ENCODE results near the gene CCDC127.

- TF ChIP-seq CTCF (IDR thresholded peaks at IDR 0.05; ENCODE audit: extremely low read depth in 1 of 2, insufficient read depth in 1 of 2, low read depth in 1 of 2, low read length in 2 of 2) (no peak), POLR2A (IDR thresholded peaks at IDR 0.05; ENCODE audit: low read depth, low read length) (no peak), JUN (IDR thresholded peaks at IDR 0.05; ENCODE audit: borderline replicate concordance, insufficient read depth, insufficient read length, low read depth) (no peak), MAX (IDR thresholded peaks at IDR 0.05; ENCODE audit: insufficient read depth, insufficient read length) (no peak), EZH2 (IDR thresholded peaks at IDR 0.05; ENCODE audit: borderline replicate concordance, low read depth, low read length, severe bottlenecking) (no peak), POLR2AphosphoS5 (IDR thresholded peaks at IDR 0.05; ENCODE audit: insufficient read depth, low read depth, low read length) (no peak)
Observed at GRCh38 chr5:167511-167910, 50.4 kb downstream of the CCDC127 start.

All from endothelial cell of umbilical vein (primary cell).